Esophagus squamous epithelium (tissue), 4 donors: ENCODE data around the gene PCBP2.

Source experiments
- CTCF ChIP-seq, 6 experiments: fragments of 450-650 bp in 4 of 6; fragments of 200-600 bp in 2 of 6; sonication (generic) in 2 of 6; IDR thresholded peaks; one replicate each; pipeline ENCODE4 v1.5.1; 2016 to 2019; ENCODE audit warnings: antibody characterized with exemption in 6 of 6, mild to moderate bottlenecking in 4 of 6, moderate library complexity in 4 of 6
- POLR2A ChIP-seq, 4 donors: fragments of 450-650 bp; IDR thresholded peaks; one replicate each; pipeline ENCODE4 v1.6.1; 2017; ENCODE audit warnings: antibody characterized with exemption in 4 of 4, mild to moderate bottlenecking in 4 of 4, moderate library complexity in 3 of 4

GRCh38 chr12:53530061-53530460 lies 78.2 kb downstream of the PCBP2 start:
- TF ChIP-seq CTCF (IDR thresholded peaks at IDR 0.05) (no peak), POLR2A (IDR thresholded peaks at IDR 0.05) (no peak)
